AG04450 (cell line): Measurements from ENCODE around the gene ZDHHC12. TPM values are rescaled to one million over a fixed set of nuclear protein-coding genes. Genes with fewer than 3 reads are reported as not detected.

Source experiments
- CTCF ChIA-PET: fragments of 300-600, 350-600 bp; formaldehyde crosslinking; extraction: SDS; loops from one replicate; lab custom pipeline; 2022; ENCODE audit warnings: antibody characterized with exemption, inconsistent platforms; lab: Charles Lee
- POLR2A ChIA-PET: fragments of 350-600 bp; formaldehyde crosslinking; extraction: SDS; loops from one replicate; lab custom pipeline; 2021; ENCODE audit warnings: antibody characterized with exemption, inconsistent platforms; lab: Yijun Ruan, JAX
- DNase-seq: peaks from one replicate; pipeline ENCODE4 v3.0.0-alpha.2; 2011; ENCODE audit warnings: low read depth, low spot score
- H3K27ac ChIP-seq: one replicate; pipeline ENCODE4 v1.5.1; 2012; ENCODE audit warnings: low read depth, low read length, control low read depth
- H3K27me3 ChIP-seq: one replicate; pipeline ENCODE4 v1.6.0; 2012; ENCODE audit warnings: low read length; ENCODE audit not compliant: control insufficient read depth, insufficient read depth
- H3K4me3 ChIP-seq: 2 replicates; pipeline ENCODE4 v1.5.1; 2011; ENCODE audit warnings: mild to moderate bottlenecking, low read depth, low read length, control low read depth
- H3K9me3 ChIP-seq: 2 replicates; pipeline ENCODE4 v1.5.1; 2012; ENCODE audit warnings: low read length; ENCODE audit not compliant: control insufficient read depth, insufficient read depth
- polyA plus RNA-seq: library from polyadenylated mRNA; depleted of rRNA; stranded (reverse); fragments of >200 nt; gene quantifications from 2 replicates; pipeline ENCODE4 v1.2.3, GENCODE V29; 2011
- TF ChIP-seq, protein P1 (sequence below): IDR thresholded peaks from 2 replicates; pipeline ENCODE4 v1.5.1; 2011; ENCODE audit warnings: low read depth, low read length, control low read depth, inconsistent platforms

Gene ZDHHC12
- polyA plus RNA-seq, 1 experiment: 23.2 TPM

DNA sequence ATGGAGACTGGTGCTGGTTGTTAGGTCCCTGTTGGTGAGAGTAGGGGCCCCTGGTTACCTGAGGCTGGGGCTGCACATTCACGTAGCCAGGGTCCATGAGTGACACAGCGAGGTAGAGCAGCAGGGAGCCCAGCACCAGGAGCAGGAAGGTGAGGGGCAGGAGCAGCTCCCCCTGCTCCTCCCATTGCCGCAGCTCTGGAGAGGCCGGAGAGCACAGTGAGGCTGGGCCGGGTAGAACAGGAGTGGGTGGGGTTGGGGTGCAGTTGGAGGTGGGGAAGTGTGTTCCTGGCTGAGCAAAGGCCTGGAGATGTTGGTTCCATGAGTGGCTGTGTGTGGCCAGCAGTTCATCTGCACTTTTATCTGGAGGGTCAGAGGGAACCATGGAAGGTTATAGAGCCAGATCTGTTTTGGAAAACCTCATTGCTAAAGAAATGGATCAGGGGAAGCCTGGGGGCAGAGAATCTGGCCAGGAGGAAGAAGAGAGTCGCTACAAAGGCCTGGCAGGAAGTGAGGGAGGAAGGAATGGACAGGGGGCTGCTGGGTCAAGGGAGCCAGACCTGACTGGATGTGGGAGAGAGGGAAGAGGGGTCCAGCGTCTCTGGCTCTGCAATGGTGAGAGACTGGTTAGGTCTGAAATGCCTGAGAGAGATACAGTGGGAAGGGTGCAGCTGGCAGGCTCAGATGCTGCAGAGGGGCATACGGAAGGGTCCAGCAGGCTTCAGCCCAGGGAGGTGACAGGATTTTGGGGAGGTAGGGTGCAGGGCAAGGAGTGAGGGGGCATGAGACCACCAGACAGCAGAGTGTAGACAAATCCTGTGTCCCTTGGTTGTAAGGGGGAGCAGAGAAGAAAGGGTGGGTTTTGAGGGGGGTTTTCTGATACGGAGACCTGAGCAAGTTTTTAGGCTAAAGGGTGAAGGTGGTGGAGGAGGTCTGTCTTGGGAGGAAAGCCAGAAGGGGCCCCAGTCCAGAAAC lies 1.3 kb downstream of the ZDHHC12 start:
- TF ChIP-seq, protein P1, sequence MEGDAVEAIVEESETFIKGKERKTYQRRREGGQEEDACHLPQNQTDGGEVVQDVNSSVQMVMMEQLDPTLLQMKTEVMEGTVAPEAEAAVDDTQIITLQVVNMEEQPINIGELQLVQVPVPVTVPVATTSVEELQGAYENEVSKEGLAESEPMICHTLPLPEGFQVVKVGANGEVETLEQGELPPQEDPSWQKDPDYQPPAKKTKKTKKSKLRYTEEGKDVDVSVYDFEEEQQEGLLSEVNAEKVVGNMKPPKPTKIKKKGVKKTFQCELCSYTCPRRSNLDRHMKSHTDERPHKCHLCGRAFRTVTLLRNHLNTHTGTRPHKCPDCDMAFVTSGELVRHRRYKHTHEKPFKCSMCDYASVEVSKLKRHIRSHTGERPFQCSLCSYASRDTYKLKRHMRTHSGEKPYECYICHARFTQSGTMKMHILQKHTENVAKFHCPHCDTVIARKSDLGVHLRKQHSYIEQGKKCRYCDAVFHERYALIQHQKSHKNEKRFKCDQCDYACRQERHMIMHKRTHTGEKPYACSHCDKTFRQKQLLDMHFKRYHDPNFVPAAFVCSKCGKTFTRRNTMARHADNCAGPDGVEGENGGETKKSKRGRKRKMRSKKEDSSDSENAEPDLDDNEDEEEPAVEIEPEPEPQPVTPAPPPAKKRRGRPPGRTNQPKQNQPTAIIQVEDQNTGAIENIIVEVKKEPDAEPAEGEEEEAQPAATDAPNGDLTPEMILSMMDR: no peak
- Histone ChIP-seq H3K27ac (no peak overlapping the region), H3K9me3 (no peaks in the 10 kb centered on the region; the same call in 1 of the 2 replicates), H3K27me3 (no peaks in the 10 kb centered on the region), H3K4me3 (no peak overlapping the region)
- POLR2A ChIA-PET: no interaction called here
- DNase-seq: no peak
- CTCF ChIA-PET: no interaction called here

DNA sequence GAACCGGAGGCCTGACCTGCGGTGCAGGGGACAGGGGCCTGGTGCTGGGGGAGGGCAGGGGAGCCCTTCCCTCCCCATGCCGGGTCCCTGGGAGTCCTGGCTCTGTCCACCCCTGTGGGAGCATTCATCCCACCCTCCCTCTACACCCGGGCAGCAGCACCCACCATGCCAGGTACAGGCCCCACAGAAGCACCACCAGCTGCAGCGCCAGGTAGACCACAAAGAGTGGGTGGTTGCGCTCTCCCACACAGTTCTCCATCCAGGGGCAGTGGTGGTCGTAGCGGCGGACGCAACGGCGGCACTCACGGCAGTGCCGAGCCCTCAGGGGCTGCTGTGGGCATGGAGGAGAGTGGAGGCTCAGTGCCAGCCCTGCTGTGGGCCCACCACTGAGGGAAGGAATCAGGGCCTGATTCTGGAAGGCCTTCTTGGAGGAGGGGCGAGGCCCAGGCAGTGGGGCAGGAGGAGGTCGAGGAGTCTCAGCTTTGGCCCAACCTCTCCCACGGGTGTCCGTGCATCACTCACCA lies 2.4 kb downstream of the ZDHHC12 start:
- Histone ChIP-seq H3K27me3 (no peaks in the 10 kb centered on the region), H3K9me3 (no peaks in the 10 kb centered on the region; the same call in 1 of the 2 replicates), H3K4me3 (no peak overlapping the region), H3K27ac (no peak overlapping the region)
- TF ChIP-seq, protein P1: no peak
- POLR2A ChIA-PET: no interaction called here
- DNase-seq: no peak
- CTCF ChIA-PET: interaction anchor here (0.6 kb wide), 1 partner anchor 267 kb away, joined by 9 read pairs; no protein-coding TSS in a partner anchor

DNA sequence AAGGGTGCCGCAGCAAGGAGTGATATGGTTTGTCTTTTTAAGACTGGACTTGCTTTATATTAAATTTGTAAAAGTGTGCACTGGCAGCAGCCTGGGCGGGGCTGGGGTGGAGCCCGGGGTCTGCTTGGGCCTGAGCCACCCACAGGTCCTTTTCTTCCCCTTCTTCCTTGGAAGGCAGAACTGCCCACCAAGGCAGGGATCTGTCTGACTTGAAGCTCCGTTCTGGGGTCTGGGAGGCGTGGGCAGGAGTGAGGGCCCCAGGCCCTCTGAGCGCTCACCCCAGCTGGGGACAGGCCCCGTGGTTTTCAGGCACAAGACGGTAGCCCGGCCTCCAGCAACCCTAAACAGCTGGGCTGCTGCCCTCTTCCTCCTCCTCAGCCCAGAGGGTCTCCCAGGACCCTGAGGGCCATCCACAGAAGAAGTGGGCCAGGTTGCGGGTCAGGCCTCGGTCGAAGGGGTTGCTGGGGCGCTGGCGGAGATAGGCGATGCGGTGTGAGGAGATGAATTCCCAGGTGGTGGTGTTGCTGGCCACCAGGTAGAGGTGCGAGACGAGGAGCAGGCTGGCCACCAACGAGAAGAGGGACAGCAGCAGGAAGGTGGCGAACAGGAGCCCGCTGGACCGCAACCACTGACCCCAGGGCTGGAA lies 3.0 kb downstream of the ZDHHC12 start:
- ChIA-PET POLR2A (interaction anchor here (0.6 to 0.7 kb wide), 2 partner anchors 132 to 602 kb away, joined by 3 to 4 read pairs; no protein-coding TSS in a partner anchor), CTCF (no interaction called here)
- no peaks in the 10 kb centered on the region for H3K27me3 ChIP-seq
- no peak for DNase-seq
- H3K9me3 ChIP-seq: no peaks in the 10 kb centered on the region; the same call in 1 of the 2 replicates
- H3K27ac ChIP-seq: no peak overlapping the region
- no peak overlapping the region for H3K4me3 ChIP-seq
- TF ChIP-seq, protein P1: no peak

DNA sequence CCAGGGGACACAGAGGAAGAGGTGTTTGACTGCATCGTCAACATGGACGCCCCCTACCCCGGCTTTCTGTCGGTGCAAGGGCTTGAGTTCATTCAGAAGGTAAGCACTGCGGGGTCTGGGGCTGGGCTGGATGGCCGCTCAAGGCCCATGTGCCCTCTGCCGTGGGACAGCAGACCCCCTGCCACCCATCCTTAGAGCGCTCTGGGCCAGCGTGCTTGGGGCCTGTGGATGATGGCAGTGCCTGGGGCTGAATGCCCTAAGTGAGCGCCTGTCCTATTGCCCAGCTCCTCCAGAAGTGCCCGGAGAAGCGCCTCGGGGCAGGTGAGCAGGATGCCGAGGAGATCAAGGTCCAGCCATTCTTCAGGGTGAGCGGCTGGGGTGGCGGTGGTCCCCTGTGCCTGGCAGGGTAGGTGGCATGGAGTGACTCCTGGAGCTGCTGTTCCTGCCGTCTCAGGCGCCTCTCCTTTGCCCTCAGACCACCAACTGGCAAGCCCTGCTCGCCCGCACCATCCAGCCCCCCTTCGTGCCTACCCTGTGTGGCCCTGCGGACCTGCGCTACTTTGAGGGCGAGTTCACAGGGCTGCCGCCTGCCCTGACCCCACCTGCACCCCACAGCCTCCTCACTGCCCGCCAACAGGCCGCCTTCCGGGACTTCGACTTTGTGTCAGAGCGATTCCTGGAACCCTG lies 3.9 kb downstream of the ZDHHC12 start:
- H3K9me3 ChIP-seq: no peaks in the 10 kb centered on the region; the same call in 1 of the 2 replicates
- DNase-seq: no peak
- ChIA-PET CTCF (no interaction called here), POLR2A (interaction anchor here (0.6 to 0.7 kb wide), 2 partner anchors 131 to 603 kb away, joined by 3 to 4 read pairs; no protein-coding TSS in a partner anchor)
- no peak overlapping the region for H3K4me3 ChIP-seq
- TF ChIP-seq, protein P1: no peak
- no peaks in the 10 kb centered on the region for H3K27me3 ChIP-seq
- no peak overlapping the region for H3K27ac ChIP-seq
